ENCODE data around the gene INO80B. TPM values are rescaled to one million over a fixed set of nuclear protein-coding genes. Genes with fewer than 3 reads are reported as not detected.

INO80B gene
- 14.9 and 28.2 TPM in 2 replicates for total RNA-seq

DNA sequence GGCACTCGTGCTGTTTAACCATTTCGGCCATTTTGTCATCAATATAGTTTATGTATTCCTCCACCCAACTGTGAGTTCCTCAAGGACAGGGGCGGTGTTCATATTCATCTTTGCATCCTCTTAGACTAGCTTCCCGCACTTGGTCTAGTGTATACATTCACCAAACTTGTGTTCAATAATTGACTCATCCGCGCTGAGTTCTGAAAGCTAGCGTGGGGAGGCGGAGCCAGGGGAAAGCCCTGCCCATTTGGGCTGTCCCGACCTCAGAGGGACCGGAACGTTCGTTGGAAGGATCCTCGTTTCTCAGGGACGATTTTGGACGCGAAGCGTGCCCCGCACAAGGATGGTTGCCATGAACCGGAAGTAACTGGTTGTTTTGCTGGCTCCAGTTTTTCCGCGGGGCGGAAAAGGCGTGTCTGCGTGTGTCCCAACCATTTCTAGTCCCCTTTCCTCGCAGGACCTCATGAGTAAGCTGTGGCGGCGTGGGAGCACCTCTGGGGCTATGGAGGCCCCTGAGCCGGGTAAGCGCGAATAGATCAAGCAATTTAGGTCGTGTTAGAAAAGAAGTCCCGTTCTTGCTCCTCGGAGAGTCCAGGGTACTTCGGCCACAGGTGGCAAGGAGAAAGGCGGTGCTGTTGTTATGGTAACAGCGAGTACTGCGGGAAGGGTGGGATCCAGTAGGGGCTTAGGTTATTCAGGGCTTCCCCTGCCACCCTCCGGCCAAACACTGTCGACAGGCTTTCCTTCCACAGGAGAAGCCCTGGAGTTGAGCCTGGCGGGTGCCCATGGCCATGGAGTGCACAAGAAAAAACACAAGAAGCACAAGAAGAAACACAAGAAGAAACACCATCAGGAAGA is at the start of gene INO80B:
INO80B (plus strand) TSS at position 434 of the 858 bp plus-strand sequence; CDS start at position 464, 30 bp downstream.

DNA sequence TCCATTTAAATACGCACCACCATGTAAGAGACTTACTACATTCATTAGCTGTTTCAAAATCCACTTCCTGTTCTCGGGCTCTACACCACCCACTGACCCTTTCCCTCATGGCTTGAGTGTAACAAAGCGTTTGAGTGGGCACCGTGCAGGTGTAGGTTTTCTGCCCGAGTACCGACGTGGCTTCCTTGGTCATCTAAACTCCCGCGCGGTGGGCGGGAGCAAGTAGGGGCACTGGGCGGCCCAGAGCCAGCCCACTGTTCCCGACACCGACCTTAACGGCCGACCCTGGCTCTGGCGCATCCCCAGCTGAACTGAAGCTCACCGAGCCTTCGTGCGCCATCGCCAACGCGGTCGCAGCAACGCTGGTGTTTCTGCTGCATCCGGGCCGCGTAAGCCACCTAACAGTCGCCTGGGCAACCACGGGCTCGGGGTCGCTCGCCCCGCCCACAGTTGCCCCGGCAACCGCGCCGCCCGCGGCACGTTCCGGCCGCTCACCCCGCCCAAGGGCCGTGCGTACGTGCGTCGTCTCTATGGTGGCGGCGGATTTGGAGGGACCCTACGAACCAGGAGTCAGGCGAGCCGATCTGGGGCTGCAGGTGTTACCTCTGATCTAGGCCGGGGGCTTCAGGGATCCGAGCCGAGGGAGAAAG is 33.5 kb upstream of the INO80B start, which contains the start of the genes C2orf81 and WDR54:
C2orf81 (minus strand) TSS at position 399 of the 650 bp plus-strand sequence; CDS start at position 340, 59 bp downstream.
WDR54 (plus strand) TSS at position 510 of the 650 bp plus-strand sequence. CDS start 424 bp downstream, outside the sequence.

DNA sequence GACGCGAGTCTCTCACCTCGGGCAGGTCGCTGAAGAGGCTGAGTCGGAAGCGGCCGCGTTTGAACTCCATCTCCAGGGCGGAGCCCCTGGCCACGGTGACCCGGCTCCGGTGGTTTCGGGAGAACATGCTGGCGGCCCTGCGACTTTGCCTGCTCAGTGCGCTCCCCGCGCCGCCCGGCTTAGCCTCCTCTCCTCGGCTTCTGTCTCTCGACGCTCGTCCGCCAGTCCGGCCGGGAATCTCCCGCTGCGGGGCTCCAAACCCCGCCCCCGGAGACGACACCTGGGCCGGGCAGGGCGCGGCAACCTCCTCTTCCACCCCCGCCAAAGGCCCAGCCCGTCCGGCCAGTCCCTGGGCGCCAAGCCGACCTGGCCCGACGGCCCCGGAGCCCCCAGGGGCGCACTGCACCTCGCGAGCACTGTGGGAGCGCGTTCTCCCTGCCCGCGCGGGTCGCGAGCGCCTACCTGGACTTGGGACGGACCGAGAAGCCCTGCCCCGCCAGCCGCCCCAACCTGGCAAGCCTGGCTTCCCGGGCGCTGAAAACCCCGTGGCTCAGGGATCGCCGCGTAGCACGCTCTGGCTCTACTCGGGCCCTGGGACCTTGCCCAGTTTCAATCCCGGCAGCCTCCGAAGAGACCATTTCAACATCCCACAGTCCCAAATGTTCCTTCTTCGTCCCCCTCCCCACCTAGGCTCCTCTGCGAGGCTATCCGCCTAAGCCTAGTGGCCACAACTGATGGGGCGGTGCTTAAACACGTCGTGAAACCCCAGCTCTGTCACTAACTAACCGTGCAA is 13.0 kb upstream of the INO80B start, which contains the start of gene RTKN:
RTKN (minus strand) TSS at position 248 of the 793 bp plus-strand sequence; CDS start at position 127, 121 bp downstream.

DNA sequence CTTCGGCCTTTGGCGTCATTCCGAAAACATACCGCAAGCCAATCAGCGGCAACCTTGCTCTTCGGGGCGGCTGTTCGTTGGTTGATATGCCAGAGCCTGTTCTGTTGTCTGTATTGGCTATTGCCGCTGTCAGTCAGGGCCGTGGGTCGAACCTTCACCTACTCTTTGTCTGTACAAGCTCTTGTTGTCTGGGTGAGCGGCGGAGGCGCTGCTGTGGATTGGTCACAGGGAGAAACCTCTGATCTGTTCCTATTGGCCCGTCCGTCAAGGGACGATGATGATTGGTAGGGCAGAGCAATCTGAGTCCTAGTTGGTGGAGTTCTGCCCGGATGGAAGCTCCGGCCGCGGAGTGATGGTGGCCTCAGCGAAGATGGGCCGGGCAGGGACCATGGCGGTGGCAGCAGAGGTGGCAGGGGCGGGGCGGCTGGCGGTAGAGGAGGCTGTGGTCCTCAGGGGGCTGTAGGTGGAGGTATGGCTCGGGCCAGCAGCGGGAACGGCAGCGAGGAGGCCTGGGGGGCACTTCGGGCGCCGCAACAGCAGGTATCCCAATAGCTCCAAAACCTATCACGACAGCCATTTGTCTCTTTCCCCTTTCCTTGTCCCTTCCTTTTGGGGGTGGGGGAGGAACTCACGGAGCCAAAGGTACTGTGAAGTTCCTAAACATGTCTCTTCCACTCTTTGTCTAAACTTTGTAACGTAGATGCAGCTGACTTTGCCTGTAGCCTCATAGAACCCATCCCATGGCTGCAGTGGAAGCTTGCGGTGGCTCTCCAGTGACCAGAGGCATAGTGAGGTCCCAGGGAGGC is 3.4 kb downstream of the INO80B start, which contains the start of gene WBP1:
WBP1 (plus strand) TSS at position 307 of the 806 bp plus-strand sequence; CDS start at position 472, 165 bp downstream.

DNA sequence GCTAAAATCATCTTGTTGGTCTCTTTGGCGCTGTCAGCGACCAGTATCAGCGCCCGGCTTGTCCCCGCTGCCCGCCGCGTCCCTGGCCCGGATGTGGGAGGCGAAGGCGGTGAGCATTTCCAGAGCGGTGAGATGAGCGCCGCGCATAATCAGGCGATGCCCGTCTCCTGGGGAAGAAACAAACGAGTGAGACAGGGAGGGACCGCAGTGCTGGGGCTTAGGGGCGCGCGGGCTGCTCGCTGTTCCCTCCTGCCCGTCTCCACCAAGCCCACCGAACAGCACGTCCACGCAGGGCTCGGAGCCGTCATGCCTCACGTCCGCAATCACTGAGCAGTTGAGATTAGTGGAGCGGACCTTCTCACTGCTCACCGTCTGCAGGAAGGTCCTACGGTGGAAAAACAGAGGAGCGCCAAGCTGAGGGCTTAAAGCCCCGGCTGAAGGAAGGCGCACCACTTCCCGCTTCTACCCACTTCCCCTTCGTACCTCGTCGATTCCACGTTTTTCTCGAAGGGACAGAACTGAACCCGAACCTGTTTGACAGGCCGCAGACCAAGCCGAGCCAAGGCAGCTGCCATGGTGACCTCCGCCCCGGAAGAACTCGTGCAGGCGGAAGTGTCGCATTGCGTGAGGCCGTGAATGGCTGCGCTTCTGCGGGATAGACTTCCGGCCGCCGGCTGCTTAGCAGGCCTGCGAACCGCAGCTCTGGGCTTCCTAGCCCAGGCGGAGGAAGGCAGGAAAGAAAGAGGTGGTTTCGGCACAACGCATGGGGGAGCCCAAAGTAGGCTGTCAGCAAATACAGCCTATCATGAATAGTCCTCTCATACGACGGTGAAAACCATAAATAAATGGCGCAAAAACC is 17.4 kb downstream of the INO80B start, which contains the start of gene MRPL53:
MRPL53 (minus strand) TSS at position 595 of the 859 bp plus-strand sequence; CDS start at position 575, 20 bp downstream.

DNA sequence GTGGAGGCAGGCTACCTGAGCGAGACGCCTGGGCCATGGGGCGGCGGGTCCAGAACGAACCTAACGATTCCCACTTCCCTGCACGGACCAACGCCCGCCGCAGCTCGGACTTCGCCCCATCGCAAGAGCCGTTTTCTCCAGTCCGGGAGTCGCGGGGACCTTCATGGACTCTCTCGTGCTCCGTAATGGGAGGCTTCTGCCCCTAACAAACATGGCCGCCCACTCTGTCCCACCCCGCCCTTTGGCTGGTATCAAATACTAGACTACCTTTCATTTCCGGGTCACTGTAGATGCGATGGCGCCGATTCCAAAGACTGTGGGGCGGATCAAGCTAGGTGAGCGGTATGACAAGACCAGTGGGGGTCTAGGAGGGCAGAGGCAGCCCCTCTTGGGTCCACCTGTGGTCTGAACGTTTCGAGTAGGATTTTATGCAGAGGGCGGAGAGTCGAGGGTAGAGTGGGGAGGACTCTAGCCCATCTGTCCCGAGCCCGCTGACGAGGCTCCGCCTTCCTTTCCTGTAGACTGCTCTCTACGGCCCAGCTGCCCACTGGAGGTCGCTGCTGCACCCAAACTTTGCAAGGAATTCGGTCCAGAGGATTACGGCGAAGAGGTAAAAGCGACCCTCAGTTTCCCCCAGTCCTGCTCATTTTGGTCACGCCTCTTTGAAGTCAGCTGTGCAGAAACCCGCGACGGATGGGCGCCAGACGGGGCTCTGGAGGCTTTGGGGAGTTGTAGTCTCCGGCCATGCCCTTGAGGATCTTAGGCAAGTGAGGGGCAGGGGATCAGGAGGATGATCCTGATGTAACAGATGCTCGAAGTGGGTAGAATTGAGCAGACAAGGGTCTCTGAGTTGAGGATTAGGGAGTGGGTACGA is 28.2 kb downstream of the INO80B start, which contains the start of the genes CCDC142 and TTC31:
CCDC142 (minus strand) TSS at position 198 of the 874 bp plus-strand sequence; CDS start at position 37, 161 bp downstream.
TTC31 (plus strand) TSS at position 281 of the 874 bp plus-strand sequence; CDS start at position 296, 15 bp downstream.

DNA sequence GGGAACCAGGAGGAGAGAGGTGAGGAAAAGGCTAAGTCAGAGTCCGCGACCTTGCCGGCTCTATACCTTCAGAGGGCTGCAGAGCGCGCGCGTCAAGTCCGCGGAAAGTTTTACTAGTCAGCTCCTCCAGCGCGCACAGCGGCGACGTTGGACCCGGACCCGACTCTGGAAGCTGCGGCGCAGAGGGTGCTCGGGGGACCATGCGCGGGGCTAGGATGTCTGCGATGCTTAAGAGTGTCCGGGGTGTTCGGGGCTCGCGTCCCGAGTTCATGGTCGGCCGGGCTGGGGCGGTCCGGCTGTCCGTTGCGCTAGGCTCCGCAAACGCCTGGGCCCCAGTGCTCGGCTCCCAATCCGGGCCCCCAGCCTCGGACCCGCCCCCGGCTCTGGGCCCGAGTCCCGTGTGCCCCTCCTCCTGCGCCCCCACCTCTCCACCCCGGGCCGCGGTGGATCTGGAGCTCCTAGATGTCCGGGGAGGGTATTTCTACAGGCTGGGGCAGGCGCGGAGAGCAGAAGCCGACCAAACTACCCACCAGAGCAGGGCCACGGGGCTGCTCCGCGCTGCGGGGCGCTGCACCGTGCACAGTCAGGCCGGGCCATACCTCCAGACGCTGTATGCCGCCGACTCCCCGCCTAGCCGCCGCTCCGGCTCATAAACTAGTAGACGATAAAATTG is 44.5 kb downstream of the INO80B start, which contains the start of gene LBX2:
LBX2 (minus strand) TSS at position 337 of the 673 bp plus-strand sequence; CDS start at position 271, 66 bp downstream.

DNA sequence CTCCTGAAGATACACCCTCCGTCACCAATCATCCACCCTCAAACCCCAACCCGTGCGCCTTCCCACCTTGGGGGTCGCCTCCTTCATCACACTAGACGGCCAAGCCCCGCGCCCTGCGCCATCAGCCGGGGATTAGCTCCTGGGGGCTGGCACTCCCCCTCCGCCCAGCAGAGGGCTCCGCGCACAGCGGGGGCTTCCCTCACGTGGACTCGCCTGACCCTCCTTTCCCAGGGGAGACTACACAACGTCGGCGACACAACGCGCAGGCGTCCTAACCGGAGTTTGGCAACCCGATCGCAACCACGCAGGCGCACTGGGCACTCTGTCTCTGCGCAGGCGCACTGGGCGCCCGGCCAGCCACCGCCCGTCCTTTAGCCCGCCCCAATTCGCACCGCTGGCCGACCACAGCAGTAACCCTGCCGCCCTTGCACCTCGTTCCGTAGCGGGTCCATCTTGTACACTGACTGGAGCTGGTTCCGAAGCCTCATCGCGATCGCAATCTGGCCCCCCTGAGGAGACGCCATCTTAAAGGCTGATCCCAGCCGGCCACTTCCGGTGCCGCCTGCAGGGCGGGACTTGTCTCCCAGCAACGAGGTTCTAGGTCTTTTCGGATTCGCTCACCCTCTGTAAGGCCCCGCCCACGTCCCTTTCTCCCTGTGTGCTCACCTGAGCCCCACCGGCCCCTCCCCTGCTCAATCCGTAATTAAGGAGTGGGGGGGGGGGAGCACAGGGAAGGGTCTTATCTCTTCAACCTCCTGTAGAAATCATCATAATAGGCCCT is 52.4 kb downstream of the INO80B start, which contains the start of gene PCGF1:
PCGF1 (minus strand) TSS at position 551 of the 781 bp plus-strand sequence; CDS start at position 524, 27 bp downstream.

Other genes with a start within 250 kb of the INO80B start
- gene SLC4A5, start 111.7 kb upstream of the INO80B start, total RNA-seq = not detected in 2 replicates
- gene DCTN1, start 74.8 kb upstream of the INO80B start, total RNA-seq = 86.5 and 118 TPM in 2 replicates
- gene C2orf81, start 33.5 kb upstream of the INO80B start, total RNA-seq = 3.6 and 4.8 TPM in 2 replicates
- gene WDR54, start 33.4 kb upstream of the INO80B start, total RNA-seq = 46.2 and 64.7 TPM in 2 replicates
- 117 and 135 TPM in 2 replicates for gene RTKN, start 13.2 kb upstream of the INO80B start, total RNA-seq
- 44.0 and 71.1 TPM in 2 replicates for gene WBP1, start 3.4 kb downstream of the INO80B start, total RNA-seq
- 105 and 113 TPM in 2 replicates for gene MOGS, start 10.3 kb downstream of the INO80B start, total RNA-seq
- gene MRPL53, start 17.6 kb downstream of the INO80B start, total RNA-seq = 27.6 and 72.9 TPM in 2 replicates
- gene CCDC142, start 27.9 kb downstream of the INO80B start, total RNA-seq = 6.1 and 16.7 TPM in 2 replicates
- 15.1 and 20.1 TPM in 2 replicates for gene TTC31, start 28.0 kb downstream of the INO80B start, total RNA-seq
- 0.65 and 1.2 TPM in 2 replicates for gene LBX2, start 44.5 kb downstream of the INO80B start, total RNA-seq
- gene PCGF1, start 52.6 kb downstream of the INO80B start, total RNA-seq = 21.4 and 22.4 TPM in 2 replicates
- gene TLX2, start 59.4 kb downstream of the INO80B start, total RNA-seq = 0.08 TPM in 1 of 2 replicates, not detected in the other
- gene DQX1, start 71.1 kb downstream of the INO80B start, total RNA-seq = 1.9 and 4.2 TPM in 2 replicates
- 107 and 116 TPM in 2 replicates for gene AUP1, start 74.6 kb downstream of the INO80B start, total RNA-seq
- gene HTRA2, start 74.8 kb downstream of the INO80B start, total RNA-seq = 26.8 and 36.5 TPM in 2 replicates
- gene LOXL3, start 98.9 kb downstream of the INO80B start, total RNA-seq = 1.0 and 1.6 TPM in 2 replicates
- 3.7 and 4.8 TPM in 2 replicates for gene DOK1, start 99.6 kb downstream of the INO80B start, total RNA-seq
- 3.3 TPM in 1 of 2 replicates, not detected in the other for gene M1AP, start 193.2 kb downstream of the INO80B start, total RNA-seq
- 10.3 and 11.9 TPM in 2 replicates for gene SEMA4F, start 199.2 kb downstream of the INO80B start, total RNA-seq